ENCODE results near the gene SGK2.

GRCh38 chr20:43542674-43543073 is 16.2 kb upstream of the SGK2 start:
- TF ChIP-seq POLR2AphosphoS5 (IDR thresholded peaks at IDR 0.05; ENCODE audit: control insufficient read depth, insufficient read depth, low read depth, low read length) (no peak), MAFG (tag; conservative IDR thresholded peaks at IDR 0.05) (no peak), ETS1 (conservative IDR thresholded peaks at IDR 0.05; ENCODE audit: control insufficient read depth, low read depth, low read length) (no peak), BDP1 (IDR thresholded peaks at IDR 0.05; ENCODE audit: insufficient read depth, insufficient read length) (no peak), GATA2 (CRISPR knock-in tag; IDR thresholded peaks at IDR 0.05) (no peak), CTCF (IDR thresholded peaks at IDR 0.05 in 2 of 3, conservative IDR thresholded peaks at IDR 0.05 in 1 of 3; ENCODE audit: insufficient read depth in 2 of 3, low read depth in 1 of 3, low read length in 3 of 3) (no peak), ZNF699 (CRISPR knock-in tag; IDR thresholded peaks at IDR 0.05; ENCODE audit: insufficient replicate concordance) (no peak), EP300 (IDR thresholded peaks at IDR 0.05; ENCODE audit: low read length) (no peak), TARDBP (IDR thresholded peaks at IDR 0.05) (no peak), RFX5 (IDR thresholded peaks at IDR 0.05; ENCODE audit: low read depth, low read length) (no peak), ZBTB9 (CRISPR knock-in tag; IDR thresholded peaks at IDR 0.05) (no peak), SMARCE1 (IDR thresholded peaks at IDR 0.05) (no peak)

Measured in K562 (cell line).